Fibroblast of lung (primary cell): ENCODE results near the gene HIVEP3. TPM values are rescaled to one million over a fixed set of nuclear protein-coding genes. Genes with fewer than 3 reads are reported as not detected.

Experiments used
- DNase-seq, 2 donors: peaks; one replicate each; pipeline versions ENCODE4 v3.0.0 to v3.0.0-alpha.2; 2010; ENCODE audit warnings: low read depth in 2 of 2
- H2AFZ ChIP-seq: 2 replicates; pipeline ENCODE4 v1.5.1; 2012; ENCODE audit warnings: low read length, control low read depth, inconsistent platforms
- H3K27ac ChIP-seq: 2 replicates; pipeline ENCODE4 v1.5.1; 2011; ENCODE audit warnings: low read length, control low read depth; ENCODE audit not compliant: insufficient read depth
- H3K27me3 ChIP-seq: 2 replicates; pipeline ENCODE4 v1.5.1; 2011; ENCODE audit warnings: mild to moderate bottlenecking, low read length; ENCODE audit not compliant: control insufficient read depth, insufficient read depth
- H3K36me3 ChIP-seq: 2 replicates; pipeline ENCODE4 v1.5.1; 2011; ENCODE audit warnings: low read length; ENCODE audit not compliant: control insufficient read depth, insufficient read depth
- H3K4me1 ChIP-seq: 2 replicates; pipeline ENCODE4 v1.5.1; 2011; ENCODE audit warnings: low read length; ENCODE audit not compliant: control insufficient read depth, insufficient read depth; ENCODE audit errors: extremely low read depth
- H3K4me2 ChIP-seq: 2 replicates; pipeline ENCODE4 v1.5.1; 2011; ENCODE audit warnings: low read length, control low read depth; ENCODE audit not compliant: insufficient read depth; ENCODE audit errors: extremely low read depth
- H3K4me3 ChIP-seq, 4 experiments: fragments of 200-600 bp in 1 of 4; sonication (generic) in 1 of 4; replicated peaks in 1 of 4; 2 replicates each; pipeline ENCODE4 v1.5.1; 2011 to 2016; ENCODE audit warnings: low read length in 4 of 4, low read depth in 3 of 4, mild to moderate bottlenecking in 3 of 4, control low read depth in 2 of 4, inconsistent platforms in 1 of 4, mixed read lengths in 1 of 4; ENCODE audit not compliant: insufficient read depth in 1 of 4; ENCODE audit errors: control extremely low read depth in 1 of 4
- H3K79me2 ChIP-seq: 2 replicates; pipeline ENCODE4 v1.5.1; 2012; ENCODE audit warnings: mild to moderate bottlenecking, low read length, inconsistent platforms; ENCODE audit not compliant: control insufficient read depth, insufficient read depth
- H3K9ac ChIP-seq: 2 replicates; pipeline ENCODE4 v1.5.1; 2011; ENCODE audit warnings: mild to moderate bottlenecking, low read length, control low read depth; ENCODE audit not compliant: insufficient read depth
- H3K9me3 ChIP-seq: 2 replicates; pipeline ENCODE4 v1.5.1; 2012; ENCODE audit warnings: low read depth, low read length; ENCODE audit not compliant: control insufficient read depth, insufficient read depth
- H4K20me1 ChIP-seq: 2 replicates; pipeline ENCODE4 v1.5.1; 2011; ENCODE audit warnings: low read length; ENCODE audit not compliant: control insufficient read depth, insufficient read depth; ENCODE audit errors: extremely low read depth
- EZH2 ChIP-seq: IDR thresholded peaks from 2 replicates; pipeline ENCODE4 v1.5.1; 2012; ENCODE audit warnings: low read length, control low read depth, mild to moderate bottlenecking; ENCODE audit errors: missing control alignments
- polyA plus RNA-seq, 2 donors: library from polyadenylated mRNA; depleted of rRNA in 1 of 2; stranded (reverse) in 1 of 2; unstranded in 1 of 2; fragments of >200 nt; gene quantifications; 2 replicates each; pipeline ENCODE4 v1.2.1, GENCODE V29; 2011 to 2012; ENCODE audit warnings: missing spikeins in 1 of 2
- total RNA-seq: library from RNA; depleted of rRNA; stranded (reverse); fragments of >200 nt; gene quantifications from 2 replicates; pipeline ENCODE4 v1.2.1, GENCODE V29; 2014
- TF ChIP-seq, protein P1 (sequence below), 2 donors: IDR thresholded peaks in 1 of 2; conservative IDR thresholded peaks in 1 of 2; 1 replicate in 1 of 2; 2 replicates in 1 of 2; pipeline ENCODE4 v1.5.1; 2011 to 2012; ENCODE audit warnings: low read length in 2 of 2, control low read depth in 1 of 2, inconsistent platforms in 1 of 2, low read depth in 1 of 2, mild to moderate bottlenecking in 1 of 2

The HIVEP3 gene
- total and polyA plus RNA-seq, 2 donors (not counting 1 experiment from before 2014, with no cell fraction given), result 0.83 to 3.2 TPM

DNA sequence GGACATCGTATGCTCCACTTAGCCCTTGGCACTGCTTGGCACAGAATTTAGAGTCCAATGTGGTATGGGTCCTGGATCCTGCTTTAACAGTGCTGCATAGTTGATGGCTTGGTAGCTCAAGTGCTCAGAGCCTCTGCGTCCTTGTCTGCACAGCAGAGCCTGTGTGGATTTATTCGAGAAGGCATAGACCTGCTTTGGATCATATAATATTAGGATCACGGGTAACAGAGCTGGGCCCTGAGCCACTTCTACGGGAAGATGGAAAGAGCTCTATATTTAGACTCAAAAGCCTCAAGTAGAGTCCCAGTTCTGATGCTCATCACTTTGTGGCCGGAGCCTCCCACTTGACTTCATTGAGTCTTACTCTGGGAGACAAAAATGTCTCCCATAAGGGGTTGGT, 269.9 kb downstream of the HIVEP3 start:
- Histone ChIP-seq H3K79me2 (no peaks in the 10 kb centered on the region), H4K20me1 (no peaks in the 10 kb centered on the region), H3K4me2 (no peak overlapping the region), H3K36me3 (no peaks in the 10 kb centered on the region), H3K27me3 (no peaks in the 10 kb centered on the region), H2AFZ (no peak overlapping the region), H3K4me3 (no peak overlapping the region), H3K27ac (no peak overlapping the region), H3K9me3 (no peaks in the 10 kb centered on the region), H3K9ac (no peak overlapping the region), H3K4me1 (peaks cover 2% of the 10 kb centered on the region)
- TF ChIP-seq EZH2, result no peak
- TF ChIP-seq, protein P1, sequence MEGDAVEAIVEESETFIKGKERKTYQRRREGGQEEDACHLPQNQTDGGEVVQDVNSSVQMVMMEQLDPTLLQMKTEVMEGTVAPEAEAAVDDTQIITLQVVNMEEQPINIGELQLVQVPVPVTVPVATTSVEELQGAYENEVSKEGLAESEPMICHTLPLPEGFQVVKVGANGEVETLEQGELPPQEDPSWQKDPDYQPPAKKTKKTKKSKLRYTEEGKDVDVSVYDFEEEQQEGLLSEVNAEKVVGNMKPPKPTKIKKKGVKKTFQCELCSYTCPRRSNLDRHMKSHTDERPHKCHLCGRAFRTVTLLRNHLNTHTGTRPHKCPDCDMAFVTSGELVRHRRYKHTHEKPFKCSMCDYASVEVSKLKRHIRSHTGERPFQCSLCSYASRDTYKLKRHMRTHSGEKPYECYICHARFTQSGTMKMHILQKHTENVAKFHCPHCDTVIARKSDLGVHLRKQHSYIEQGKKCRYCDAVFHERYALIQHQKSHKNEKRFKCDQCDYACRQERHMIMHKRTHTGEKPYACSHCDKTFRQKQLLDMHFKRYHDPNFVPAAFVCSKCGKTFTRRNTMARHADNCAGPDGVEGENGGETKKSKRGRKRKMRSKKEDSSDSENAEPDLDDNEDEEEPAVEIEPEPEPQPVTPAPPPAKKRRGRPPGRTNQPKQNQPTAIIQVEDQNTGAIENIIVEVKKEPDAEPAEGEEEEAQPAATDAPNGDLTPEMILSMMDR (conservative IDR thresholded peaks at IDR 0.05 in 1 of 2, IDR thresholded peaks at IDR 0.05 in 1 of 2; ENCODE audit: low read depth in 1 of 2, low read length in 2 of 2), result no peak
- no peak for DNase-seq

DNA sequence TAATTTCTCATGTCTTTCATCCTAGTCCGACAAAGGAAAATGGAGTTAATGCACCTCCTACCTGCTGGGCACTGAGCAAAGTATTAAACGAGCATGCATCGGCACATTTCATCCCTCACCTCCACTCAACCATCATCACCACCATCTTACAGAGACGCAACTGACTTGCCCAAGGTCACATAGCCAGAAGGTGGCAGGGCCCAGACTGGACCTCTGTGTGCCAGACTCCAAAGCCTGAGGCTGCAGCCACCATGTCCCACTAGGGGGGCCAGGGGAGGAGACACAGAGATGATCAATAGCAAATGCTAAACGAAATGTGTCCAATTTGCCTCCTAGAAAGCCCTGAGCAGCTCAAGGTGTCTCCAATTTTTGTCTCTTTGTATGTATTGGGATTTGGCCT, 270.5 kb downstream of the HIVEP3 start:
- Histone ChIP-seq H3K4me2 (no peak overlapping the region), H3K9ac (no peak overlapping the region), H2AFZ (no peak overlapping the region), H3K4me1 (peaks cover 2% of the 10 kb centered on the region), H3K36me3 (no peaks in the 10 kb centered on the region), H3K9me3 (no peaks in the 10 kb centered on the region), H3K4me3 (no peak overlapping the region), H4K20me1 (no peaks in the 10 kb centered on the region), H3K79me2 (no peaks in the 10 kb centered on the region), H3K27me3 (no peaks in the 10 kb centered on the region), H3K27ac (no peak overlapping the region)
- TF ChIP-seq, protein P1 (conservative IDR thresholded peaks at IDR 0.05 in 1 of 2, IDR thresholded peaks at IDR 0.05 in 1 of 2; ENCODE audit: low read depth in 1 of 2, low read length in 2 of 2), result no peak
- TF ChIP-seq EZH2, result no peak
- DNase-seq, result no peak

DNA sequence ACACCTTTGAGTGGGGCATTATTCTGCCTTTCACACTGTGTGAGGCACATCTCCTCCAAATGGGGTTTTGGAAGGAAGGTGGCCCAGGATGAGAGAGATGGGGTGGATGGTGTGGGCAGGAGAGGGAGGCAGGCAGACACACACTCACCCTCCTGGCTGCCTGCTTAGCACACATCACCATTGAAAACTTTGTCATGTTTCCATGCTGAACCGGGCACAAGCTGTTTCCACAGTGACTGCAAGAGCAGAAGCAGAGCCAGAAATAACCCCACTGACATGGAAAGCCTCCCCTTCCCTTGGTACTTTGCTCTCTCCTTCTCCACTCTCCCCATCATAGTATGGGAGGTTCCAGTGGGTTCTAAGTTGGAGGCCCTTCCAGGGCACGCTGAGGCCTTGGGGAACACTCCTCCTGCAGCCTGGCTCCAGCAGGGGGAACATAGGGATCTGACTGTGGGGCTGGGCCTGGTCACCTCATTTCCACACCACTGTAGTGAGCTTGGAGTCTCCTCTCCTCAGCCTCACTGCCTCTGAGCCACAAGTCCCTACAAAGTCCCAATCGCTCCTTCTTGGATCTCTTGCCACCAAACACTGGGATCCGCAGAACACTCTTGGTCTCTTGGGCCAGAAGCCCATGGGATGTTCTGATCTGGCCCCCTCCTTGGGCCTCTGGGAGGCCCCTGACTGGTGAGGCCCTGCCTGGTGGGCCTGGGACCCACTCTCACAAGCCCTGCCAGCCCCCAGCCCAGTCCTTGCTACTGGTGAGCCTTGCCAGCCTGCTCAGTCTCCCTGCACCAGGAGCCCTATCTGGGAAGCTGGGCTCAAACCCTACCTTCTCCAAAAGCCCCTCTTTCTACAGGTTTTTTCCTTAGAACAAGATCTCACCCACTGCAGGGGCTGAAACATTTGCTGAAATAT, 271.2 kb downstream of the HIVEP3 start:
- Histone ChIP-seq H3K9ac (no peak overlapping the region), H3K79me2 (no peaks in the 10 kb centered on the region), H2AFZ (no peak overlapping the region), H3K4me3 (no peak overlapping the region), H3K9me3 (no peaks in the 10 kb centered on the region), H3K4me1 (peaks cover 2% of the 10 kb centered on the region), H4K20me1 (no peaks in the 10 kb centered on the region), H3K27ac (no peak overlapping the region), H3K36me3 (no peaks in the 10 kb centered on the region), H3K27me3 (no peaks in the 10 kb centered on the region), H3K4me2 (no peak overlapping the region)
- TF ChIP-seq, protein P1 (conservative IDR thresholded peaks at IDR 0.05 in 1 of 2, IDR thresholded peaks at IDR 0.05 in 1 of 2; ENCODE audit: low read depth in 1 of 2, low read length in 2 of 2), result no peak
- no peak for TF ChIP-seq EZH2
- DNase-seq, result no peak
